ENCODE measurements around the gene OLA1.

DNA sequence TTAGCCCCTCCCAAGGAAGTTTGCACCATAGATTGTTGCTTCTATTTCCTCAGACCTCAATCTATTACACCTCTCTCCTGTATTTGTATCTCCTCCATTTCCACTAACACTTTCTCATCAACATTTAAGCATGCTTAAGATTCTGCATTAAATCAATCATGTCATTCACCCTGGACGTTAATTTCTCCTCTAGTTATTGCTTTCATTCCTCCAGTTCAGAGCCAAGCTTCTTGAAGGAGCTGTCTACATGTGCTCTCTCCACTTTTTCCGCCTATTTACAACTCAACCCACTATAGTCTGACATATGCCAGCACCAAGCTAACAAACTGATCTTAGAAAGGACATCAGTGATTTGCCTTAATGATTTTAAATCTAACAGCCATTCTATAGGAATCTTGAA is 99.5 kb downstream of the OLA1 start:
- TF ChIP-seq, protein P1, sequence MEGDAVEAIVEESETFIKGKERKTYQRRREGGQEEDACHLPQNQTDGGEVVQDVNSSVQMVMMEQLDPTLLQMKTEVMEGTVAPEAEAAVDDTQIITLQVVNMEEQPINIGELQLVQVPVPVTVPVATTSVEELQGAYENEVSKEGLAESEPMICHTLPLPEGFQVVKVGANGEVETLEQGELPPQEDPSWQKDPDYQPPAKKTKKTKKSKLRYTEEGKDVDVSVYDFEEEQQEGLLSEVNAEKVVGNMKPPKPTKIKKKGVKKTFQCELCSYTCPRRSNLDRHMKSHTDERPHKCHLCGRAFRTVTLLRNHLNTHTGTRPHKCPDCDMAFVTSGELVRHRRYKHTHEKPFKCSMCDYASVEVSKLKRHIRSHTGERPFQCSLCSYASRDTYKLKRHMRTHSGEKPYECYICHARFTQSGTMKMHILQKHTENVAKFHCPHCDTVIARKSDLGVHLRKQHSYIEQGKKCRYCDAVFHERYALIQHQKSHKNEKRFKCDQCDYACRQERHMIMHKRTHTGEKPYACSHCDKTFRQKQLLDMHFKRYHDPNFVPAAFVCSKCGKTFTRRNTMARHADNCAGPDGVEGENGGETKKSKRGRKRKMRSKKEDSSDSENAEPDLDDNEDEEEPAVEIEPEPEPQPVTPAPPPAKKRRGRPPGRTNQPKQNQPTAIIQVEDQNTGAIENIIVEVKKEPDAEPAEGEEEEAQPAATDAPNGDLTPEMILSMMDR (IDR thresholded peaks at IDR 0.05) = no peak
- no peak for TF ChIP-seq POLR2A (IDR thresholded peaks at IDR 0.05)
